Heart left ventricle (tissue), 16 donors: Measurements from ENCODE around the gene ZNF367. TPM values are rescaled to one million over a fixed set of nuclear protein-coding genes. Genes with fewer than 3 reads are reported as not detected.

ENCODE experiments used
- ATAC-seq, 4 donors: fragments of 200-7000 bp; cut with Tn5 transposase; one replicate each; pipeline ENCODE4 v1.9.1; 2020 to 2022; ENCODE audit warnings: moderate library complexity in 4 of 4, mild to moderate bottlenecking in 3 of 4, moderate number of reproducible peaks in 1 of 4
- DNase-seq, 5 donors: peaks; one replicate each; pipeline ENCODE4 v3.0.0-alpha.2; 2020
- H3K27ac ChIP-seq, 12 donors: fragments of 200-600 bp; sonication (generic) in 4 of 12; one replicate each; pipeline versions ENCODE4 v1.5.0 to v1.8.0; 2016 to 2022; ENCODE audit warnings: mild to moderate bottlenecking in 2 of 12
- H3K27me3 ChIP-seq, 9 donors: fragments of 200-600 bp; sonication (generic) in 2 of 9; one replicate each; pipeline versions ENCODE4 v1.5.1 to v1.8.0; 2016 to 2022; ENCODE audit warnings: mild to moderate bottlenecking in 3 of 9
- H3K36me3 ChIP-seq, 9 donors: fragments of 200-600 bp; sonication (generic) in 2 of 9; one replicate each; pipeline versions ENCODE4 v1.5.0 to v1.8.0; 2018 to 2022; ENCODE audit warnings: mild to moderate bottlenecking in 2 of 9
- H3K4me1 ChIP-seq, 12 donors: fragments of 200-600 bp; sonication (generic) in 4 of 12; one replicate each; pipeline versions ENCODE4 v1.5.0 to v1.8.0; 2016 to 2022; ENCODE audit warnings: mild to moderate bottlenecking in 3 of 12
- H3K4me3 ChIP-seq, 12 donors: fragments of 200-600 bp; sonication (generic) in 4 of 12; one replicate each; pipeline versions ENCODE4 v1.5.0 to v1.8.0; 2017 to 2022; ENCODE audit warnings: mild to moderate bottlenecking in 9 of 12, moderate library complexity in 4 of 12
- H3K9me3 ChIP-seq, 12 donors: fragments of 200-600 bp; sonication (generic) in 4 of 12; one replicate each; pipeline versions ENCODE4 v1.5.0 to v1.8.0; 2016 to 2022; ENCODE audit warnings: mild to moderate bottlenecking in 1 of 12
- CTCF ChIP-seq, 12 donors: fragments of 200-600 bp; sonication (generic) in 4 of 12; IDR thresholded peaks; one replicate each; pipeline versions ENCODE4 v1.5.0 to v1.8.0; 2018 to 2022; ENCODE audit warnings: antibody characterized with exemption in 12 of 12, mild to moderate bottlenecking in 5 of 12
- POLR2A ChIP-seq, 2 donors: fragments of 450-650 bp; IDR thresholded peaks; one replicate each; pipeline ENCODE4 v1.6.1; 2017; ENCODE audit warnings: antibody characterized with exemption in 2 of 2, mild to moderate bottlenecking in 2 of 2, moderate library complexity in 2 of 2
- WGBS, 4 donors: extraction: QIAGEN DNeasy Blood & Tissue Kit in 2 of 4; methylation state at CpG; one replicate each; pipeline versions ENCODE4 v1.1.5 to v1.1.7; 2013 to 2018; 5-methylcytosine and 5-hydroxymethylcytosine counted together
- intact Hi-C, 10 donors: fragments of 100-400 bp; cut with DNase I; formaldehyde crosslinking; loops; one replicate each; pipeline versions ENCODE4 v1.11.1 to v1.14.2; 2022
- polyA plus RNA-seq, 2 donors: library from polyadenylated mRNA; stranded (reverse); fragments of 200-250 nt; gene quantifications; one replicate each; pipeline ENCODE4 v1.2.3, GENCODE V29; 2013
- total RNA-seq, 9 donors: library from RNA; depleted of rRNA in 2 of 9; stranded (reverse); fragments of >200 nt in 2 of 9; fragmentation: NEBNext Ultra II Directional in 3 of 9; extraction: Animal tissue kit (Norgen Biotek cat#: 25700) in 3 of 9; gene quantifications; one replicate each; pipeline versions ENCODE4 v1.1.0 to v1.2.4, GENCODE V29; 2016 to 2023
- donor health status: ischemic (EF 13 %, LVEDD 7.1; RV severe dilation, severe dysfunction).
- donor health status: healthy with polysubstance abuse.
- donor health status: DM: no; HTN: yes; CAD: no.
- donor health status: DM: no; HTN: no; CAD: no.
- donor health status: ischemic (EF 25% LVEDD 6.9; RV normal size, moderate dysfunction).
- donor health status: ischemic (EF 25% LVEDD 5.7; RV mildly dilated, moderate dysfunction).
- donor health status: healthy.
- donor health status: DM: yes; HTN: yes; CAD: no.
- donor health status: ischemic (EF 35%, LVEDD 5.7; RV mildly dilated, moderate dysfunction).
- donor health status: nonischemic (EF 11% LVEDD 7.7; RV severe dilation, severe dysfunction).
- donor health status: DM: yes; HTN: yes; CAD: no.
- donor health status: PGD.
- donor health status: ischemic (EF 29% LVEDD 5.4; RV normal size, mild dysfunction).
- donor health status: nonischemic (EF 23%, LVEDD 6.1; RV moderate dilation, normal function).

ZNF367 gene
- total and polyA plus RNA-seq, 11 donors = 0.91 to 5.9 (median 3.2) TPM

- intact Hi-C loops = no loop called here
- no peak for TF ChIP-seq POLR2A (IDR thresholded peaks at IDR 0.05)
- ATAC-seq (no peak), DNase-seq (no peak)
- Histone ChIP-seq H3K36me3 (no peaks in the 10 kb centered on the region), H3K27ac (no peak overlapping the region), H3K9me3 (no peaks in the 10 kb centered on the region), H3K4me3 (no peak overlapping the region), H3K4me1 (peaks cover 3 to 23% (median 19%) of the 10 kb centered on the region in 12 donors), H3K27me3 (no peaks in the 10 kb centered on the region)
- WGBS, 4 donors = 79 to 82% (median 81%) methylated on average over 6 of the region's 6 CpGs
Measured at GRCh38 chr9:96423985-96424336, 5.8 kb upstream of the ZNF367 start.

- WGBS, 4 donors = 64 to 84% (median 69%) methylated on average over 8 of the region's 8 CpGs
Measured at GRCh38 chr9:96423322-96423984, 5.3 kb upstream of the ZNF367 start.

GRCh38 chr9:96420468-96421219 is 2.5 kb upstream of the ZNF367 start:
- intact Hi-C loops = loop anchor here in 1 of 10 donors (1.0 kb wide), 1 partner anchor 30 kb away; the partner anchor contains the start of gene HABP4
- H3K4me3 ChIP-seq = peak overlapping the region in 1 of 12 donors; percentile 97
- peaks cover 6 to 35% (median 26%) of the 10 kb centered on the region in 12 donors for H3K4me1 ChIP-seq
- 33 to 48% (median 40%) methylated on average over 6 of the region's 6 CpGs for WGBS, 4 donors
- no peaks in the 10 kb centered on the region for H3K36me3 ChIP-seq
- TF ChIP-seq POLR2A (IDR thresholded peaks at IDR 0.05) = no peak
- no peak for TF ChIP-seq CTCF (IDR thresholded peaks at IDR 0.05)
- H3K27me3 ChIP-seq = no peaks in the 10 kb centered on the region
- peak in 3 of 5 donors; percentile 49 to 64 (median 59) for DNase-seq
- peak overlapping the region; percentile 99 to 100 (median 100) for H3K27ac ChIP-seq
- H3K9me3 ChIP-seq = no peaks in the 10 kb centered on the region
- ATAC-seq = peak; percentile 5 to 51 (median 30)

More at GRCh38 chr9:96423322-96423984, 5.3 kb upstream of the ZNF367 start:
- no peak for DNase-seq
- ATAC-seq = no peak
- Histone ChIP-seq H3K4me3 (no peak overlapping the region), H3K27ac (no peak overlapping the region), H3K4me1 (peaks cover 3 to 23% (median 19%) of the 10 kb centered on the region in 12 donors), H3K9me3 (no peaks in the 10 kb centered on the region), H3K36me3 (no peaks in the 10 kb centered on the region), H3K27me3 (no peaks in the 10 kb centered on the region)
- TF ChIP-seq POLR2A (IDR thresholded peaks at IDR 0.05) (no peak), CTCF (IDR thresholded peaks at IDR 0.05) (no peak)
- intact Hi-C loops = no loop called here

GRCh38 chr9:96419691-96419969 is 1.5 kb upstream of the ZNF367 start:
- DNase-seq (no peak), ATAC-seq (no peak)
- H3K27me3 ChIP-seq = no peaks in the 10 kb centered on the region
- H3K36me3 ChIP-seq = no peaks in the 10 kb centered on the region
- no peaks in the 10 kb centered on the region for H3K9me3 ChIP-seq
- TF ChIP-seq POLR2A (IDR thresholded peaks at IDR 0.05) (no peak), CTCF (IDR thresholded peaks at IDR 0.05) (no peak)
- H3K4me3 ChIP-seq = peak overlapping the region; percentile 54 to 97 (median 83)
- H3K27ac ChIP-seq = peak overlapping the region; percentile 99 to 100 (median 100)
- 26 to 34% (median 28%) methylated on average over 2 of the region's 2 CpGs for WGBS, 4 donors
- H3K4me1 ChIP-seq = peaks cover 6 to 37% (median 26%) of the 10 kb centered on the region in 12 donors
- intact Hi-C loops = loop anchor here in 8 of 10 donors (1.0 to 10.0 kb wide), 10 partner anchors 29 to 238 kb away; partner anchors contain the start of genes HABP4 (in 4 of the 8), SLC35D2 (in 4 of the 8) and PRXL2C (in 2 of the 8)
